HL-60 (cell line): Measurements from ENCODE around the gene HOXD12.

Experiments used
- DNase-seq, 2 experiments: peaks; one replicate each; pipeline ENCODE4 v3.0.0-alpha.2; 2010 to 2020; ENCODE audit warnings: low read depth in 1 of 2, low spot score in 1 of 2
- H3K27ac ChIP-seq: fragments of 250-450 bp; sonication (Bioruptor Pico); replicated peaks from 2 replicates; pipeline ENCODE4 v1.5.1; 2020; ENCODE audit warnings: mild to moderate bottlenecking, moderate library complexity
- H3K27me3 ChIP-seq: fragments of 250-450 bp; sonication (Bioruptor Pico); 2 replicates; pipeline ENCODE4 v1.5.1; 2021; ENCODE audit warnings: mild to moderate bottlenecking, moderate library complexity; ENCODE audit not compliant: insufficient read depth, poor library complexity, severe bottlenecking
- H3K4me3 ChIP-seq: replicated peaks from 2 replicates; pipeline ENCODE4 v1.5.1; 2011; ENCODE audit warnings: mild to moderate bottlenecking, control low read depth, low read length; ENCODE audit not compliant: insufficient read depth
- CTCF ChIP-seq: IDR thresholded peaks from one replicate; pipeline ENCODE4 v1.5.1; 2011; ENCODE audit warnings: low read length, control low read depth, inconsistent platforms; ENCODE audit not compliant: insufficient read depth
- GABPA ChIP-seq: IDR thresholded peaks from 2 replicates; pipeline ENCODE4 v1.6.1; 2012; ENCODE audit warnings: low read depth
- POLR2AphosphoS5 ChIP-seq: IDR thresholded peaks from 2 replicates; pipeline ENCODE4 v1.6.1; 2012; ENCODE audit warnings: low read depth
- REST ChIP-seq: IDR thresholded peaks from 2 replicates; pipeline ENCODE4 v1.6.1; 2012; ENCODE audit warnings: low read depth; ENCODE audit not compliant: insufficient replicate concordance
- SPI1 ChIP-seq: IDR thresholded peaks from 2 replicates; pipeline ENCODE4 v1.6.1; 2012; ENCODE audit warnings: low read depth, mild to moderate bottlenecking, borderline replicate concordance

Gene HOXD12

GRCh38 chr2:176072951-176073904 is 26.4 kb upstream of the HOXD12 start:
- H3K27me3 ChIP-seq = peaks cover 79% of the 10 kb centered on the region
- no peak overlapping the region for H3K4me3 ChIP-seq
- DNase-seq = no peak
- TF ChIP-seq CTCF = no peak
- TF ChIP-seq REST = no peak
- no peak for TF ChIP-seq POLR2AphosphoS5
- no peak for TF ChIP-seq GABPA
- TF ChIP-seq SPI1 = no peak
- H3K27ac ChIP-seq = no peak overlapping the region

GRCh38 chr2:176074919-176075425 is 24.6 kb upstream of the HOXD12 start:
- Histone ChIP-seq H3K4me3 (no peak overlapping the region), H3K27me3 (peaks cover 79% of the 10 kb centered on the region), H3K27ac (no peak overlapping the region)
- TF ChIP-seq SPI1 (no peak), CTCF (no peak), POLR2AphosphoS5 (no peak), REST (no peak), GABPA (no peak)
- DNase-seq = no peak

GRCh38 chr2:176075481-176075880 is 24.1 kb upstream of the HOXD12 start:
- Histone ChIP-seq H3K4me3 (no peak overlapping the region), H3K27me3 (peaks cover 77% of the 10 kb centered on the region), H3K27ac (no peak overlapping the region)
- no peak for TF ChIP-seq SPI1
- TF ChIP-seq CTCF = no peak
- no peak for TF ChIP-seq POLR2AphosphoS5
- TF ChIP-seq REST = no peak
- no peak for TF ChIP-seq GABPA
- no peak for DNase-seq
